Karpas-422 (cell line): ENCODE data around the gene LYZL4. TPM values are rescaled to one million over a fixed set of nuclear protein-coding genes. Genes with fewer than 3 reads are reported as not detected.

Source experiments
- DNase-seq: peaks from one replicate; pipeline ENCODE4 v3.0.0-alpha.2; 2015
- H2AFZ ChIP-seq: fragments of 200-600 bp; sonication (generic); 2 replicates; pipeline ENCODE4 v1.6.1; 2014; ENCODE audit warnings: antibody characterized with exemption, low read length, mixed read lengths
- H3K27ac ChIP-seq: fragments of 200-600 bp; sonication (generic); 2 replicates; pipeline ENCODE4 v1.5.1; 2014; ENCODE audit warnings: mild to moderate bottlenecking, low read length, moderate library complexity
- H3K27me3 ChIP-seq: fragments of 200-600 bp; sonication (generic); 2 replicates; pipeline ENCODE4 v1.6.1; 2014; ENCODE audit warnings: low read length, mixed read lengths
- H3K36me3 ChIP-seq: fragments of 200-600 bp; sonication (generic); 2 replicates; pipeline ENCODE4 v1.6.1; 2014; ENCODE audit warnings: low read length, mixed read lengths; ENCODE audit not compliant: insufficient read depth
- H3K4me1 ChIP-seq: fragments of 200-600 bp; sonication (generic); 2 replicates; pipeline ENCODE4 v1.6.1; 2014; ENCODE audit warnings: mild to moderate bottlenecking, low read length, mixed read lengths
- H3K4me2 ChIP-seq: fragments of 200-600 bp; sonication (generic); 2 replicates; pipeline ENCODE4 v1.6.1; 2014; ENCODE audit warnings: low read length, low read depth, mild to moderate bottlenecking; ENCODE audit not compliant: poor library complexity, severe bottlenecking
- H3K4me3 ChIP-seq: fragments of 200-600 bp; sonication (generic); 2 replicates; pipeline ENCODE4 v1.5.1; 2014; ENCODE audit warnings: mild to moderate bottlenecking, antibody characterized with exemption, low read length, mixed read lengths
- H3K79me2 ChIP-seq: fragments of 200-600 bp; sonication (generic); 2 replicates; pipeline ENCODE4 v1.6.1; 2014; ENCODE audit warnings: mild to moderate bottlenecking, low read length, mixed read lengths
- H3K9ac ChIP-seq: fragments of 200-600 bp; sonication (generic); 2 replicates; pipeline ENCODE4 v1.6.0; 2014; ENCODE audit warnings: low read length
- H3K9me2 ChIP-seq: fragments of 200-600 bp; sonication (generic), shearing (Covaris generic); replicated peaks from 2 replicates; pipeline ENCODE4 v1.6.0; 2014; ENCODE audit warnings: mild to moderate bottlenecking, low read length, moderate library complexity; ENCODE audit not compliant: insufficient read depth
- H3K9me3 ChIP-seq: fragments of 300-700, 200-600 bp; sonication (generic); 2 replicates; pipeline ENCODE4 v1.6.1; 2014; ENCODE audit warnings: low read length, mixed read lengths
- H4K20me1 ChIP-seq: fragments of 200-600 bp; sonication (generic); 2 replicates; pipeline ENCODE4 v1.6.1; 2014; ENCODE audit warnings: mild to moderate bottlenecking, antibody characterized with exemption, low read length, low read depth; ENCODE audit not compliant: insufficient read depth
- total RNA-seq: library from RNA; depleted of rRNA; stranded (reverse); fragments of >200 nt; shearing (Covaris generic); gene quantifications from 2 replicates; pipeline ENCODE4 v1.2.3, GENCODE V29; 2014; ENCODE audit warnings: low replicate concordance

The LYZL4 gene
- total RNA-seq, 1 experiment from 2014 or later = not detected

DNA sequence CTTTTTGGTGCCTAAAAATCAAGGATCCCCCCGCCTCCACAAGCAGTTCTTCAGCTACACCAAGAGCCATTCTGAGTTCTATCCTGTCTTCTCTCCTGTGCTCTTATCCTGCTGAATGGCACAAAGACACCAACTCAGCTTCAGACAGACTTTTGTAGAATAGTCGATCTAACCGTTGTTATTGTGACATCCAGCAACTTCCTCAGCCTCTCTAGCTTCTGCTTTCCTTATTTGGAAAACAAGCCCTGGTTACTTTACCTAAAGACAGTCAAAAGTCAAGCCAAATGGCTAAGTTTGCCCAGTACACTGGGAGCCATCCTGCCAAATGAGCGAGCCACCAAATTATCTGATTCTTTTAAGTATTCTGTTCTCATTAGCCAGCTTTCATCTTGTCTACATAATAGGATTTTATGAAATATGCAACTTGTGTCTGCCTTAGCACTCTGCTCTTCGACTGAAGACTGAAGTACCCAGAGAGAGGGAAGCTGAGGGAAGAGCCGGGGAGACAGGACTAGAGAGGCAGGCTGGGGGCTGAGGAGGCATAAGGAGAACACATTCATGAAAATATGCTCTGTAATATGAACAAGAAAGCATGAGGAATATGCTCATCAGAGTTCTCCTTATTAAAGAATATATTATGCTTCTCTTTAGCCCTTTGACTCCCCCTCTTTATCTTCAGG is 35.1 kb downstream of the LYZL4 start:
- H3K79me2 ChIP-seq = no peaks in the 10 kb centered on the region
- no peak overlapping the region for H3K27ac ChIP-seq
- H4K20me1 ChIP-seq = no peaks in the 10 kb centered on the region
- H3K4me1 ChIP-seq = no peaks in the 10 kb centered on the region
- H3K9ac ChIP-seq = no peak overlapping the region
- no peak overlapping the region for H3K4me2 ChIP-seq
- H3K36me3 ChIP-seq = no peaks in the 10 kb centered on the region
- H3K27me3 ChIP-seq = no peaks in the 10 kb centered on the region
- H3K9me3 ChIP-seq = no peaks in the 10 kb centered on the region
- no peak for DNase-seq
- no peaks in the 10 kb centered on the region for H3K9me2 ChIP-seq
- H3K4me3 ChIP-seq = no peak overlapping the region
- H2AFZ ChIP-seq = no peak overlapping the region

DNA sequence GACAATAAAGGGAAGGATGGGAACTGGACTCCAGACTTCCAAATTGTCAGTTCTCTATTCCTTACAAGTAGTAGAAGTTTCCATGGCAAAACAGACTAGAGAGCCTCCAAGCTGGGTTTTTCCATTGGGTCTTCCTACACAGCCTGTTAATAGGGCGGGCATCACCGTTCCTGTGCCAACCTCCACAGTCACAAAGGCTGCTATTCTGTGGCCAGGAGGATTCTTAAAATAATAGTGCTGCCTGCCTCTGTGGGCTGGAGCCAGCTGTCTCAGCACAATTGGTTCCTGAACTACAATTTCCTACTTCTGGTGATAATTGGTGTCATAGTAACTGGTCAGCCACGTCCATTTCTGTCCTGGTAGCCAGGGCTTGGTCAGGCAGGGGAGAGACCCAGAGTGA is 38.6 kb downstream of the LYZL4 start:
- Histone ChIP-seq H3K36me3 (no peaks in the 10 kb centered on the region), H3K4me3 (no peak overlapping the region), H3K27me3 (no peaks in the 10 kb centered on the region), H4K20me1 (no peaks in the 10 kb centered on the region), H3K9me2 (no peaks in the 10 kb centered on the region), H3K4me1 (no peaks in the 10 kb centered on the region), H3K9ac (no peak overlapping the region), H3K27ac (no peak overlapping the region), H2AFZ (no peak overlapping the region), H3K9me3 (no peaks in the 10 kb centered on the region), H3K79me2 (no peaks in the 10 kb centered on the region), H3K4me2 (no peak overlapping the region)
- DNase-seq = no peak

DNA sequence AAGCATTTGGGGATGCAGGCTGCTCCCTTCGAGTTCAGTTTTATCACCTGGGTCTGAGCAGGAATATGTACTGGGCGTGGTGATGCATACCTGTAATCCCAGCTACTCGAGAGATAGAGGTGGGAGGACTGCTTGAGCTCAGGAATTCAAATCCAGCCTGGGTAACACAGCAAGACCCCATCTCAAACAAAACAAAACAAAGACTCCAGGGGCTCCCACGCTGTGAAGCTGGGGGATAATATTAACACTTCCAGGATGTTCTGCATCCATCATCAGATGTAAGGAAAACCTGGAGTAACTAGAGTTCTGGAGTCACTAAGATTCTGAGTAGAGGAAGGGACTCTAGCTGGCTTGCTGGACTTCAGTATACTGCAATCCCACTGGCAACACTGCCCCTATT is 40.6 kb downstream of the LYZL4 start:
- H3K27ac ChIP-seq = no peak overlapping the region
- no peak for DNase-seq

DNA sequence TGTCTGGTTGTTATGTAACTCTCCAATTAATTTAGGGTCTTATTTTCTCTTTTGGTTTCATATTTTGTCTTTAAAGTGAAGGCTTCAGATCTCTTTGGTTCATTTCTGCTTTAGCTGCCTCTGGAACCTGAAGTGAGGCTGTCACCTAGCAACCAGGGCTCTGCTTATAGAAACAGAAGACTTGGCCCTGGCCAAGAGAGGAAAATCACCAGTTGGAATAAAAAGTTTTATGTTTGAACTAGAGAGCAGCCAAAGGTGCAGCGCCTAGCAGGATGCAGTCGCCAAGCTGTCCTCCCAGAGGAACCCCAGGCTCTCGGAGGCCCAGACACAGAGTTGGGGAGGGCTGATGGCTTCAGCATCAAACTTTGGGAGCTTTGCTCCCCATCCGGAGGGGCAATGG is 41.1 kb downstream of the LYZL4 start:
- no peak overlapping the region for H3K4me2 ChIP-seq
- H3K9me2 ChIP-seq = no peaks in the 10 kb centered on the region
- no peak overlapping the region for H3K4me3 ChIP-seq
- no peaks in the 10 kb centered on the region for H3K4me1 ChIP-seq
- H3K9ac ChIP-seq = no peak overlapping the region
- DNase-seq = no peak
- H3K9me3 ChIP-seq = no peaks in the 10 kb centered on the region; the same call in 1 of the 2 replicates
- no peaks in the 10 kb centered on the region for H4K20me1 ChIP-seq
- H3K27ac ChIP-seq = no peak overlapping the region
- H2AFZ ChIP-seq = no peak overlapping the region
- H3K36me3 ChIP-seq = no peaks in the 10 kb centered on the region
- H3K79me2 ChIP-seq = no peaks in the 10 kb centered on the region
- H3K27me3 ChIP-seq = no peaks in the 10 kb centered on the region

More for the DNA sequence above, 40.6 kb downstream of the LYZL4 start:
- H2AFZ ChIP-seq = no peak overlapping the region
- no peak overlapping the region for H3K4me3 ChIP-seq
- H3K9ac ChIP-seq = no peak overlapping the region
- no peaks in the 10 kb centered on the region for H3K4me1 ChIP-seq
- no peaks in the 10 kb centered on the region for H4K20me1 ChIP-seq
- no peaks in the 10 kb centered on the region; the same call in 1 of the 2 replicates for H3K9me3 ChIP-seq
- no peaks in the 10 kb centered on the region for H3K79me2 ChIP-seq
- no peaks in the 10 kb centered on the region for H3K27me3 ChIP-seq
- H3K4me2 ChIP-seq = no peak overlapping the region
- H3K36me3 ChIP-seq = no peaks in the 10 kb centered on the region
- H3K9me2 ChIP-seq = no peaks in the 10 kb centered on the region

DNA sequence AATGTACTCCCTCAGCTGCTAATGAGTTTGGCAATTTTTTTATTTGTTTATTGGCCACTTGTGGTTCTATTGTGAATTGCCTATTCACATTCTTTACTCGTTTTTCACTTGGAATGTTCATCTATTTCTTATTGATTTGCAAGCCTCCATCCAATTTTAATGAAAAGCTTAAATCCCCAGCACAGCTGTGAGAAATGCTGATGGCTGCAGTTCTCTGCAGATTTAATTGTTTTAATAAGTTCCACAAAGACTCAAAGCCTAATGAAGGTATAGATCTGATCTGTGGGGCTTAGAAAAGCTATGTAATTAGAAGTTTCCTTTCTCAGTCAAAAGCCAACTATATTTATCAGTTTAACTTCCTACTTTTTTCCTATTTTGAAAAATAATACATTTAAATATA is 41.5 kb downstream of the LYZL4 start:
- no peak overlapping the region for H2AFZ ChIP-seq
- H3K4me2 ChIP-seq = no peak overlapping the region

DNA sequence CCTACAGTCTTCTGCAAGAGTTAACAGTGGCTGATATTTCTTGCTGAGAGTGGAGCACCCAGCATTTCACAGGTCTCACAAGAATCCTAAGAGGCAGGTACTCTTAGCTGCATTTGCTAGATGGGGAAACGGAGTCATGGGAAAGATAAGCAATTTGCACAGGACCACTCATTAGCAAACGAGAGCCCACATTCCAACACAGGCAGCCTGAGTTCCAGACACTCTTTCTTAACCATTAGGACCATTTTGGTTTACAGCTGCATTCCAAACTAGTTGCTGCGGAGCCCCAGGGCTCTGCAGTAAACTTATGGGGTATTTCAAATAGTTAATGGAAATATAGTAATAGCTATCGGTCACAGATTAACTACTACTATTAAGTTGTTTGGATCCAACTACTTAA is 42.5 kb downstream of the LYZL4 start:
- H3K4me3 ChIP-seq = no peak overlapping the region
- no peaks in the 10 kb centered on the region for H3K79me2 ChIP-seq
- no peaks in the 10 kb centered on the region for H4K20me1 ChIP-seq
- no peaks in the 10 kb centered on the region; the same call in 1 of the 2 replicates for H3K9me3 ChIP-seq
- H3K9ac ChIP-seq = no peak overlapping the region
- no peaks in the 10 kb centered on the region for H3K9me2 ChIP-seq
- H3K27ac ChIP-seq = no peak overlapping the region
- H3K36me3 ChIP-seq = no peaks in the 10 kb centered on the region
- DNase-seq = no peak
- no peak overlapping the region for H2AFZ ChIP-seq
- no peaks in the 10 kb centered on the region for H3K27me3 ChIP-seq
- H3K4me2 ChIP-seq = no peak overlapping the region
- no peaks in the 10 kb centered on the region for H3K4me1 ChIP-seq

More for the DNA sequence above, 41.5 kb downstream of the LYZL4 start:
- Histone ChIP-seq H3K9me2 (no peaks in the 10 kb centered on the region), H3K36me3 (no peaks in the 10 kb centered on the region), H3K9me3 (no peaks in the 10 kb centered on the region; the same call in 1 of the 2 replicates), H3K79me2 (no peaks in the 10 kb centered on the region), H4K20me1 (no peaks in the 10 kb centered on the region), H3K27me3 (no peaks in the 10 kb centered on the region), H3K9ac (no peak overlapping the region), H3K4me3 (no peak overlapping the region), H3K4me1 (no peaks in the 10 kb centered on the region), H3K27ac (no peak overlapping the region)
- no peak for DNase-seq

DNA sequence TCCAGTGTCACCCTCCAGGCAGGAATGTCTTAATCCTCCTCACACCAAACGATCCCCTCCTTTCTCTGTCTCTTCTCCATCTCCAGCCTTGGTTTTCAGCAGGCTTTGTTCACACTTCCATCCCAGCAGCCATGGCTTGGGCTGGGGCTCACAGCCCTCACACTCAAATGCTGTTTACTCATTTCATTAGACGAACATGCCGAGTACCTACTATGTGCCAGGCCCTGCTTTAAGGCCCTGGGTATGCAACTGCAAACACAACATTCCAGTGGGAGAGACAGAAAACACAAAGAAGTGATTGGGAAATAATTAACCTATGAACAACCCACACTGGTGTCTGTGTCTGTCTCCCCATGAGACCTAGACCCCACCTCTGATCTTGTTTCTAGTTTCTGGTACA is 43.9 kb downstream of the LYZL4 start:
- no peaks in the 10 kb centered on the region for H4K20me1 ChIP-seq
- no peaks in the 10 kb centered on the region for H3K4me1 ChIP-seq

DNA sequence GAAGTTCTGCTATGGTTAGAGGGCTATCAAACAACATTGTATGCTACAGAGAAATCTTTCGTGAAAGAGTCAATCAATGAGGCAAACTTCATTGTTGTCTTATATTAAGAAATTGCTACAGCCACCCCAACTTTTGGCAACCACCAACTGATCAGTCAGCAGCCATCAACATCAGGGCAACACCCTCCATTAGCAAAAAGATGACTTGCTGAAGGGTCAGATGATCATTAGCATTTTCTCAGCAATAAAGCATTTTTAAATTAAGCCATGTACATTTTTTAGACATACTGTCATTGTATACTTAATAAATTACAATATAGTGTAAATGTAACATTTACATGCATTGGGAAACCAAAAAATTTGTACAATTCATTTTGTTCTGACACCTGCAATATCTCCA is 53.1 kb downstream of the LYZL4 start:
- Histone ChIP-seq H3K4me2 (no peak overlapping the region), H3K79me2 (no peaks in the 10 kb centered on the region), H3K36me3 (no peaks in the 10 kb centered on the region), H3K27me3 (no peaks in the 10 kb centered on the region), H3K27ac (no peak overlapping the region), H3K4me1 (no peaks in the 10 kb centered on the region), H2AFZ (no peak overlapping the region), H3K9me3 (no peaks in the 10 kb centered on the region), H3K9me2 (no peaks in the 10 kb centered on the region), H4K20me1 (no peaks in the 10 kb centered on the region), H3K4me3 (no peak overlapping the region), H3K9ac (no peak overlapping the region)
- no peak for DNase-seq

More for the DNA sequence above, 43.9 kb downstream of the LYZL4 start:
- DNase-seq = no peak
- Histone ChIP-seq H3K9me2 (no peaks in the 10 kb centered on the region), H3K79me2 (no peaks in the 10 kb centered on the region), H2AFZ (no peak overlapping the region), H3K9ac (no peak overlapping the region), H3K27ac (no peak overlapping the region), H3K36me3 (no peaks in the 10 kb centered on the region), H3K4me3 (no peak overlapping the region), H3K27me3 (no peaks in the 10 kb centered on the region), H3K4me2 (no peak overlapping the region), H3K9me3 (no peaks in the 10 kb centered on the region; the same call in 1 of the 2 replicates)
